ENCODE results near the gene GAL. TPM values are rescaled to one million over a fixed set of nuclear protein-coding genes. Genes with fewer than 3 reads are reported as not detected.

GAL gene
- total and polyA plus RNA-seq, 2 of the 8 experiments (the other 6 are each of a cell fraction or from before 2014, with no cell fraction given) = 81.8 to 233 TPM

DNA sequence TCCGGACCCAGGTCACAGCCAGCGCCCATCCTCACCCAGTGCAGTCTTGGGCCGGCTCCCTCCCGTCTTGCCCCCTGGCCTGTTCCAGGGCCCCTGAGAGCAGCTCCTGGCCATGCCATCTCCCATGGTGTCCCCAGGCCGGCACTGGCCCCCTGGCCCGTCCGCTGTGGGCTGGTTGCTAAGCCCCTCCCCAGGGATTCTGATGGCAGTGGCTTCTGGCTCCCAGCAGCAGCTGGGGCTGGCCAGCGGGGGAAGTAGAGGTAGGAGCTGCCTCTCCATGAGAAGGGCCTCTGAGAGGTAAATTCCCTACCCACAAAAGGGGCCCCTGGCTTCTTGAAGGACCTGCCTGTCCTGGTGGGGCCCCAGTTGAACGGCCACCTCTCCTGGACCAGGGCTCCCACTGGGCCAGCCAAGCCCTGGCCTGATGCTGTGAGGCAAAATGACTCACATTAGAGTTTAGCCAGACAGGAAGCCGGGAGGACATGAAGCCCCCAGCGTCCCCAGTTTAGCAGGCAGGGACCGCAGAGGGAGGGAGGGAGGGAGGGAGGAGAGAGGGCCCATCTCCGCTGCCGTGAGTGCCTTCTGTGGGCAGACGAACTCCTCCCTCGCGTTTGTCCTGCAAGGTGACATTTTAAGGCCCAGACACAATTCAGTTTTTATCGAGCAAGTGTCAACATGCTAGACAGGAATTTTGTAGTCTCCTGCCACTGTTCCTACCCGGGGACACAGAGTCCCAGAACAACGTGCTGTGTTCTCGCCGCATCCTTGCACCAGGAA, 32.9 kb upstream of the GAL start (continued):
- TF ChIP-seq, protein P1, sequence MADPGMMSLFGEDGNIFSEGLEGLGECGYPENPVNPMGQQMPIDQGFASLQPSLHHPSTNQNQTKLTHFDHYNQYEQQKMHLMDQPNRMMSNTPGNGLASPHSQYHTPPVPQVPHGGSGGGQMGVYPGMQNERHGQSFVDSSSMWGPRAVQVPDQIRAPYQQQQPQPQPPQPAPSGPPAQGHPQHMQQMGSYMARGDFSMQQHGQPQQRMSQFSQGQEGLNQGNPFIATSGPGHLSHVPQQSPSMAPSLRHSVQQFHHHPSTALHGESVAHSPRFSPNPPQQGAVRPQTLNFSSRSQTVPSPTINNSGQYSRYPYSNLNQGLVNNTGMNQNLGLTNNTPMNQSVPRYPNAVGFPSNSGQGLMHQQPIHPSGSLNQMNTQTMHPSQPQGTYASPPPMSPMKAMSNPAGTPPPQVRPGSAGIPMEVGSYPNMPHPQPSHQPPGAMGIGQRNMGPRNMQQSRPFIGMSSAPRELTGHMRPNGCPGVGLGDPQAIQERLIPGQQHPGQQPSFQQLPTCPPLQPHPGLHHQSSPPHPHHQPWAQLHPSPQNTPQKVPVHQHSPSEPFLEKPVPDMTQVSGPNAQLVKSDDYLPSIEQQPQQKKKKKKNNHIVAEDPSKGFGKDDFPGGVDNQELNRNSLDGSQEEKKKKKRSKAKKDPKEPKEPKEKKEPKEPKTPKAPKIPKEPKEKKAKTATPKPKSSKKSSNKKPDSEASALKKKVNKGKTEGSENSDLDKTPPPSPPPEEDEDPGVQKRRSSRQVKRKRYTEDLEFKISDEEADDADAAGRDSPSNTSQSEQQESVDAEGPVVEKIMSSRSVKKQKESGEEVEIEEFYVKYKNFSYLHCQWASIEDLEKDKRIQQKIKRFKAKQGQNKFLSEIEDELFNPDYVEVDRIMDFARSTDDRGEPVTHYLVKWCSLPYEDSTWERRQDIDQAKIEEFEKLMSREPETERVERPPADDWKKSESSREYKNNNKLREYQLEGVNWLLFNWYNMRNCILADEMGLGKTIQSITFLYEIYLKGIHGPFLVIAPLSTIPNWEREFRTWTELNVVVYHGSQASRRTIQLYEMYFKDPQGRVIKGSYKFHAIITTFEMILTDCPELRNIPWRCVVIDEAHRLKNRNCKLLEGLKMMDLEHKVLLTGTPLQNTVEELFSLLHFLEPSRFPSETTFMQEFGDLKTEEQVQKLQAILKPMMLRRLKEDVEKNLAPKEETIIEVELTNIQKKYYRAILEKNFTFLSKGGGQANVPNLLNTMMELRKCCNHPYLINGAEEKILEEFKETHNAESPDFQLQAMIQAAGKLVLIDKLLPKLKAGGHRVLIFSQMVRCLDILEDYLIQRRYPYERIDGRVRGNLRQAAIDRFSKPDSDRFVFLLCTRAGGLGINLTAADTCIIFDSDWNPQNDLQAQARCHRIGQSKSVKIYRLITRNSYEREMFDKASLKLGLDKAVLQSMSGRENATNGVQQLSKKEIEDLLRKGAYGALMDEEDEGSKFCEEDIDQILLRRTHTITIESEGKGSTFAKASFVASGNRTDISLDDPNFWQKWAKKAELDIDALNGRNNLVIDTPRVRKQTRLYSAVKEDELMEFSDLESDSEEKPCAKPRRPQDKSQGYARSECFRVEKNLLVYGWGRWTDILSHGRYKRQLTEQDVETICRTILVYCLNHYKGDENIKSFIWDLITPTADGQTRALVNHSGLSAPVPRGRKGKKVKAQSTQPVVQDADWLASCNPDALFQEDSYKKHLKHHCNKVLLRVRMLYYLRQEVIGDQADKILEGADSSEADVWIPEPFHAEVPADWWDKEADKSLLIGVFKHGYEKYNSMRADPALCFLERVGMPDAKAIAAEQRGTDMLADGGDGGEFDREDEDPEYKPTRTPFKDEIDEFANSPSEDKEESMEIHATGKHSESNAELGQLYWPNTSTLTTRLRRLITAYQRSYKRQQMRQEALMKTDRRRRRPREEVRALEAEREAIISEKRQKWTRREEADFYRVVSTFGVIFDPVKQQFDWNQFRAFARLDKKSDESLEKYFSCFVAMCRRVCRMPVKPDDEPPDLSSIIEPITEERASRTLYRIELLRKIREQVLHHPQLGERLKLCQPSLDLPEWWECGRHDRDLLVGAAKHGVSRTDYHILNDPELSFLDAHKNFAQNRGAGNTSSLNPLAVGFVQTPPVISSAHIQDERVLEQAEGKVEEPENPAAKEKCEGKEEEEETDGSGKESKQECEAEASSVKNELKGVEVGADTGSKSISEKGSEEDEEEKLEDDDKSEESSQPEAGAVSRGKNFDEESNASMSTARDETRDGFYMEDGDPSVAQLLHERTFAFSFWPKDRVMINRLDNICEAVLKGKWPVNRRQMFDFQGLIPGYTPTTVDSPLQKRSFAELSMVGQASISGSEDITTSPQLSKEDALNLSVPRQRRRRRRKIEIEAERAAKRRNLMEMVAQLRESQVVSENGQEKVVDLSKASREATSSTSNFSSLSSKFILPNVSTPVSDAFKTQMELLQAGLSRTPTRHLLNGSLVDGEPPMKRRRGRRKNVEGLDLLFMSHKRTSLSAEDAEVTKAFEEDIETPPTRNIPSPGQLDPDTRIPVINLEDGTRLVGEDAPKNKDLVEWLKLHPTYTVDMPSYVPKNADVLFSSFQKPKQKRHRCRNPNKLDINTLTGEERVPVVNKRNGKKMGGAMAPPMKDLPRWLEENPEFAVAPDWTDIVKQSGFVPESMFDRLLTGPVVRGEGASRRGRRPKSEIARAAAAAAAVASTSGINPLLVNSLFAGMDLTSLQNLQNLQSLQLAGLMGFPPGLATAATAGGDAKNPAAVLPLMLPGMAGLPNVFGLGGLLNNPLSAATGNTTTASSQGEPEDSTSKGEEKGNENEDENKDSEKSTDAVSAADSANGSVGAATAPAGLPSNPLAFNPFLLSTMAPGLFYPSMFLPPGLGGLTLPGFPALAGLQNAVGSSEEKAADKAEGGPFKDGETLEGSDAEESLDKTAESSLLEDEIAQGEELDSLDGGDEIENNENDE (IDR thresholded peaks at IDR 0.05; ENCODE audit: insufficient replicate concordance, low read length) = no peak
